KMS-11 (cell line): ENCODE measurements around the gene AK9.

Source experiments
- H2AFZ ChIP-seq: fragments of 200-600 bp; sonication (generic); 2 replicates; pipeline ENCODE4 v1.6.1; 2016; ENCODE audit warnings: antibody characterized with exemption, mixed run types, low read depth
- H3K27ac ChIP-seq: fragments of 200-600 bp; sonication (generic); 2 replicates; pipeline ENCODE4 v1.6.1; 2016; ENCODE audit warnings: mild to moderate bottlenecking, mixed run types
- H3K27me3 ChIP-seq: fragments of 200-600 bp; sonication (generic); 2 replicates; pipeline ENCODE4 v1.6.1; 2017; ENCODE audit warnings: mild to moderate bottlenecking, low read depth, mixed run types, moderate library complexity; ENCODE audit not compliant: insufficient read depth
- H3K36me3 ChIP-seq: fragments of 200-600 bp; sonication (generic); 2 replicates; pipeline ENCODE4 v1.6.1; 2017; ENCODE audit warnings: mild to moderate bottlenecking, mixed run types; ENCODE audit not compliant: insufficient read depth
- H3K4me1 ChIP-seq: fragments of 200-600 bp; sonication (generic); 2 replicates; pipeline ENCODE4 v1.6.1; 2016; ENCODE audit warnings: mild to moderate bottlenecking, low read depth, mixed run types; ENCODE audit not compliant: poor library complexity, severe bottlenecking
- H3K4me2 ChIP-seq: fragments of 200-600 bp; sonication (generic); 2 replicates; pipeline ENCODE4 v1.7.0; 2016; ENCODE audit warnings: mild to moderate bottlenecking, mixed run types
- H3K4me3 ChIP-seq: fragments of 200-600 bp; sonication (generic); IDR thresholded peaks from 2 replicates; pipeline ENCODE4 v1.6.1; 2017; ENCODE audit warnings: low read depth, low read length, mixed read lengths; ENCODE audit not compliant: insufficient read depth
- H3K79me2 ChIP-seq: fragments of 200-600 bp; sonication (generic); 2 replicates; pipeline ENCODE4 v1.6.1; 2016; ENCODE audit warnings: low read depth, mixed run types; ENCODE audit not compliant: insufficient read depth
- H3K9ac ChIP-seq: fragments of 200-600 bp; sonication (generic); 2 replicates; pipeline ENCODE4 v1.6.1; 2016; ENCODE audit warnings: mild to moderate bottlenecking, mixed run types
- H4K20me1 ChIP-seq: fragments of 200-600 bp; sonication (generic); 2 replicates; pipeline ENCODE4 v1.6.1; 2016; ENCODE audit warnings: mild to moderate bottlenecking, mixed run types; ENCODE audit not compliant: insufficient read depth
- CTCF ChIP-seq: fragments of 200-600 bp; sonication (generic); conservative IDR thresholded peaks from 2 replicates; pipeline ENCODE4 v1.6.1; 2017; ENCODE audit warnings: low read depth, mild to moderate bottlenecking, antibody characterized with exemption, low read length, moderate library complexity, mixed read lengths

AK9 gene

GRCh38 chr6:109483735-109484057, 207.3 kb downstream of the AK9 start:
- peaks cover 36% of the 10 kb centered on the region for H3K4me1 ChIP-seq
- peaks cover 41% of the 10 kb centered on the region for H3K79me2 ChIP-seq
- peak overlapping the region; percentile 54; the same call in 1 of the 2 replicates for H2AFZ ChIP-seq
- no peaks in the 10 kb centered on the region for H4K20me1 ChIP-seq
- no peak overlapping the region for H3K9ac ChIP-seq
- no peak overlapping the region for H3K27ac ChIP-seq
- no peaks in the 10 kb centered on the region for H3K36me3 ChIP-seq
- H3K4me3 ChIP-seq: no peak overlapping the region
- H3K27me3 ChIP-seq: no peaks in the 10 kb centered on the region
- H3K4me2 ChIP-seq: peak overlapping the region; percentile 44; the same call in 1 of the 2 replicates
- no peak for TF ChIP-seq CTCF

GRCh38 chr6:109482905-109483734, 207.9 kb downstream of the AK9 start, which contains the start of gene ZBTB24:
TSS of gene ZBTB24 (minus strand) at chr6:109483219. CDS start at chr6:109482026, 1,193 bp downstream.
- no peak for TF ChIP-seq CTCF
- H3K4me1 ChIP-seq: peaks cover 41% of the 10 kb centered on the region
- H3K79me2 ChIP-seq: peaks cover 47% of the 10 kb centered on the region
- H3K36me3 ChIP-seq: no peaks in the 10 kb centered on the region
- H3K4me2 ChIP-seq: peak within 1 kb of the TSS; percentile 78
- peak within 1 kb of the TSS; percentile 54; the same call in 1 of the 2 replicates for H2AFZ ChIP-seq
- peak within 1 kb of the TSS; percentile 73 for H3K9ac ChIP-seq
- no peak within 1 kb of the TSS for H3K4me3 ChIP-seq
- H4K20me1 ChIP-seq: no peaks in the 10 kb centered on the region
- H3K27ac ChIP-seq: peak within 1 kb of the TSS; percentile 46
- no peaks in the 10 kb centered on the region for H3K27me3 ChIP-seq

- H3K4me2 ChIP-seq: peak overlapping the region; percentile 78
- H3K4me3 ChIP-seq: no peak overlapping the region
- no peak overlapping the region for H3K27ac ChIP-seq
- TF ChIP-seq CTCF: no peak
- H2AFZ ChIP-seq: no peak overlapping the region
- H3K9ac ChIP-seq: no peak overlapping the region
- H4K20me1 ChIP-seq: no peaks in the 10 kb centered on the region
- peaks cover 64% of the 10 kb centered on the region for H3K79me2 ChIP-seq
- H3K4me1 ChIP-seq: peaks cover 59% of the 10 kb centered on the region
- H3K36me3 ChIP-seq: no peaks in the 10 kb centered on the region
- H3K27me3 ChIP-seq: no peaks in the 10 kb centered on the region
Measured at GRCh38 chr6:109480993-109481480, 210.0 kb downstream of the AK9 start.

- H4K20me1 ChIP-seq: no peaks in the 10 kb centered on the region
- H3K79me2 ChIP-seq: peaks cover 64% of the 10 kb centered on the region
- peak overlapping the region; percentile 50 for H3K4me2 ChIP-seq
- H3K27ac ChIP-seq: no peak overlapping the region
- no peak for TF ChIP-seq CTCF
- no peak overlapping the region for H3K4me3 ChIP-seq
- H3K4me1 ChIP-seq: peaks cover 60% of the 10 kb centered on the region
- no peak overlapping the region for H2AFZ ChIP-seq
- no peaks in the 10 kb centered on the region for H3K36me3 ChIP-seq
- H3K27me3 ChIP-seq: no peaks in the 10 kb centered on the region
- no peak overlapping the region for H3K9ac ChIP-seq
Measured at GRCh38 chr6:109478841-109479624, 212.0 kb downstream of the AK9 start.
